Right forelimb (tissue), 1 donor: Measurements from ENCODE around the gene RNF123.

ENCODE experiments used
- DNase-seq: peaks from one replicate; pipeline ENCODE4 v3.0.0-alpha.2; 2018

Gene RNF123

DNA sequence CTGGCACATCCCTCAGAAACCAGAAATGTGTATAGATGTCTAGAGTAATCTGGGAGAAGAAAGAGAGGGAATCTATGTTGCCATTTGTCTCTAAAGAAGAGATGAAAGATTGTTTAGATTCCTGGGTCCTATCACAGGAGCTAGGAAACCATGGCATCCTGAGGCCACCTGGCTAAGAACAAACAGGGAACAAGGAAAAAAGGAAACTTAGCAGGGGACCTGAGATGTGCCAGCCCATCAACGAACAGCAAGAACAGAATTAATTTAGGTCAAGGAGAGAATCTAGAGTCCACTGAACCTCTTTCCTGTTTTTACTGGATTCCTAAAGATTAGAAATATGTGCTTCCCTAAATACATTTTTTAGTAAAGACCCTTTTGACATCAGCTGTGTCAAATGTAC is 66.7 kb downstream of the RNF123 start:
- no peak for DNase-seq

DNA sequence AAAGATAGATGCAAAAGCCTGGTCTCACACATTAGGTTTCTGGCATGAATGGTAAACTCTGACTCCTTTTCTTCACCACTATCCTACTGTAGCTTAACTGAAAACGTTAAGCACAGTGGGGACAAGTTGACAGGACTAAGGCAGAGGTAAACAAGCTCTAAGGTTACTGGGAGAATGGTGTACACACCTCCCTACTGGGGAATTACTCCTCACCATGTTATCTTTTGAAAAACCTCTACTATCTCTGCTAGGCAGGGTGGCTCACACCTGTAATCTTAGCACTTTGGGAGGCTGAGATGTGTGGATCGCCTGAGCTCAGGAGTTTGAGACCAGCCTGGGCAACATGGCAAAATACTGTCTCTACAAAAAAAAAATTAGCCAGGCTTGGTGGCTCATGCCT is 67.8 kb downstream of the RNF123 start:
- no peak for DNase-seq

DNA sequence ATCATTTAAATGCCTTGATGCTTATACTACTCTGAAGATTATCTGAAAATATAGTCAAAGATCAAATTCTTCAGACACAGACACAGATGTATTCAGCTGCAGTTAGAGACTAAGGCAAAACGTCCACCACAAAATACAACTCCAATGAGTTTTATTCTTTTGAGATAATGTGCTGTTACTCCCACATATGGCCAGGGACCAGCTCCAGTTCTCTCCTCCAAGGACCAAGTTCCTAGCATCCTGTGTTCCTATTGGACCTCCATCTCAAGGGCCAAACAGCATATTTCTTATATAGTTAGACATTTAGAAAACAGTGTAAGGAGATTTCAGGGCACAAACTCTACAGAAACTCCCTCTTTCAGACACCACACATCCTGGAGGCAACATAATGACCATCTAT is 69.9 kb downstream of the RNF123 start:
- DNase-seq = no peak

DNA sequence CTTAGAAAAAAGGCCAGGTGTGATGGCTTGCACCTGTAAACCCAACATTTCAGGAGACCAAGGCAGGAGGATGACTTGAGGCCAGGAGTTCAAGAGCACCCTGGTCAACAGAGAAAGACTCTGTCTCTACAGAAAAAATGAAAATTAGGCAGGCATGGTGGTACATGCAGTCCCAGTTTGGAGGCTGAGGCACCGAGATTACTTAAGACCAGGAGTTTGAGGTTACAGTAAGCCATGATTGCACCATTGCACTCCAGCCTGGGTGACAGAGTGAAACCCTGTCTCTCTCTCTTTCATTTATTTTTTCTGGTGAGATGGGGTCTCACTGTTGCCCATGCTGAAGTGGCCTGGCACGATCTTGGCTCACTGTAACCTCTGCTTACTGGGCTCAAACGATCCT is 72.3 kb downstream of the RNF123 start:
- DNase-seq = no peak

DNA sequence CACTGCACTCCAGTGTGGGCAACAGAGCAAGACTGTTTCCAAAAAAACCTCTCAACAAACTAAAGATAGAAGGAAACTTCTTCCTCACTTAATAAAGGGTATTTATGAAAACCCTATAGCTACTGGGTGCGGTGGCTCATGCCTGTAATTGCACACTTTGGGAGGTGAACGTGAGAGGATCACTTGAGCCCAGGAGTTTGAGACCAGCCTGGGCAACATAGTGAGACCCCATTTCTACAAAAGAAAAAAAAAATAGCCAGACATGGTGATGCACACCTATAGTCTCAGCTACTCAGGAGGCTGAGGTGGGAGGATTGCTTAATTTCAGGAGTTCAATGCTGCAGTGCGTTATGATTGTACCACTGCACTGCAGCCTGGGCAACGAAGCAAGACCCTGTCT is 74.6 kb downstream of the RNF123 start:
- DNase-seq = no peak

DNA sequence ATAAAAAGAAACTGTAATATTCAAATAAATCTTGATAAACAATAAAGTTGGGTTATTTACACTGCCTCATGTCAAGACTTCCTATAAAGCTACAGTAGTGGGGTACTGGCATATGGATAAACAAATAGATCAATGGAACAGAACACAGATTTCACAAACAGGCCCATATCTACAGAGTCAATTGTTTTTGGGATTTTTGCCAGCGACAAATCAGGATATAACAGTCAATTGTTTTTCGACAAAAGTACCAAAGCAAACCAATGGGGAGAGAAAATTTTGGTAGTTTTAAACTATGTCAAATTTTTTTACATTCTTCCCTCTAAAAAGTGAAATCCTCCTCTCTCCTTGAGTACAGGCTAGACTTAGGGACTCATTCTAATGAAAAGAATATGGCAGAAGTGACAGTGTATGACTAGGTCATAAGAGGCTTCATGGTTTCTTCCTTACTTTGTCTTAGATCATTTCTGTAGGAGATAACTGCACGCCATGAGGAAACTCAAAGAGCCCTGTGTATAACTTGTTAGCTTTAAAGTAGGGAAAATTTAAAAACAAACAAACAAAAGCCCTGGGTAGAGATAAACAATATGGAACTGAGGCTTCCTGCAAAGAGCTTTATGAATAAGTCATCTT is 80.0 kb downstream of the RNF123 start:
- DNase-seq = no peak

DNA sequence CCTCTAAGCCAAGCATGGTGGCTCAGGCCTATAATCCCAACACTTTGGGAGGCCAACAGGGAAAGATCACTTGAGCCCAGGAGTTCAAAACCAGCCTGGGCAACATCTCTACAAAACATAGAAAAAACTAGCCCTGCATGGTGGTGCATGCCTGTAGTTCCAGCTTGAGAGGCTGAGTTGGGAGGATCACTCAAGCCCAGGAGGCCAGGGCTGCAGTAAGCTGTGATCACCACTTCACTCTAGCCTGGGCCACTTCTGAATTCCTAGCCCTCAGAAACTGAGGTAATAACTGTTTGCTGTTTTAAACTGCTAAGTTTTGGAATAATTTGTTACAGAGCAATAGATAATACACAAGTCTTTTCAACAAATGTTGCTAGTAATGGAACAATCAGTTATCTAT is 80.6 kb downstream of the RNF123 start:
- DNase-seq = no peak
